GM13976 (cell line): Measurements from ENCODE around the gene ST7L.

Source experiments
- DNase-seq: peaks from one replicate; pipeline ENCODE4 v3.0.0; 2012; ENCODE audit warnings: low spot score
- CTCF ChIP-seq: IDR thresholded peaks from 2 replicates; pipeline ENCODE4 v1.5.1; 2012; ENCODE audit warnings: borderline replicate concordance, mild to moderate bottlenecking; ENCODE audit not compliant: insufficient read depth; ENCODE audit errors: extremely low read depth, missing control alignments, control extremely low read depth
- in situ Hi-C: fragments of 300-500 bp; cut with MboI; formaldehyde crosslinking; loops from one replicate; pipeline ENCODE4 v1.12.0; 2022; ENCODE audit warnings: low sequenced_read_pairs, mixed read lengths, inconsistent platforms; ENCODE audit not compliant: unreplicated experiment

The ST7L gene

GRCh38 chr1:112515311-112516009, 103.5 kb downstream of the ST7L start:
- TF ChIP-seq CTCF: no peak
- in situ Hi-C loops: no loop called here

GRCh38 chr1:112514901-112515300, 104.0 kb downstream of the ST7L start:
- no peak for TF ChIP-seq CTCF
- no peak for DNase-seq
- in situ Hi-C loops: no loop called here

More at GRCh38 chr1:112515311-112516009, 103.5 kb downstream of the ST7L start:
- DNase-seq: no peak

- in situ Hi-C loops: no loop called here
Observed at GRCh38 chr1:112513112-112513870, 105.7 kb downstream of the ST7L start.

GRCh38 chr1:112511897-112512296, 107.0 kb downstream of the ST7L start:
- in situ Hi-C loops: no loop called here
- no peak for TF ChIP-seq CTCF
- DNase-seq: no peak

More at GRCh38 chr1:112513112-112513870, 105.7 kb downstream of the ST7L start:
- no peak for TF ChIP-seq CTCF
- no peak for DNase-seq

- no peak for TF ChIP-seq CTCF
- in situ Hi-C loops: no loop called here
- no peak for DNase-seq
Observed at GRCh38 chr1:112510340-112510739, 108.6 kb downstream of the ST7L start.

GRCh38 chr1:112509660-112510178, 109.2 kb downstream of the ST7L start:
- no peak for TF ChIP-seq CTCF
- no peak for DNase-seq
- in situ Hi-C loops: loop anchor here (10.0 kb wide), 1 partner anchor 195 kb away; the partner anchor contains the start of gene RHOC
